WTC11 (cell line): ENCODE data around the gene LINC00237. TPM values are rescaled to one million over a fixed set of nuclear protein-coding genes. Genes with fewer than 3 reads are reported as not detected.

ENCODE experiments used
- ATAC-seq: fragments of 200-7000 bp; cut with Tn5 transposase; 2 replicates; pipeline ENCODE4 v1.10.0; 2021; ENCODE audit warnings: mild to moderate bottlenecking, moderate library complexity
- CTCF ChIA-PET: fragments of 300-600 bp; sonication (Branson Sonifier 250); formaldehyde crosslinking; loops from one replicate; lab custom pipeline; 2021; ENCODE audit warnings: antibody characterized with exemption; lab: Charles Lee
- POLR2A ChIA-PET: fragments of 350-600 bp; sonication (Branson Sonifier 250); formaldehyde crosslinking; loops from one replicate; lab custom pipeline; 2021; ENCODE audit warnings: antibody characterized with exemption; lab: Charles Lee
- DNase-seq: peaks from one replicate; pipeline ENCODE4 v3.0.0; 2021; ENCODE audit warnings: low spot score
- H3K27ac Mint-ChIP-seq: 2 replicates; pipeline ENCODE4 v1.8.0; 2021; ENCODE audit warnings: mixed read lengths
- H3K27me3 Mint-ChIP-seq: 2 replicates; pipeline ENCODE4 v1.8.0; 2021; ENCODE audit warnings: low read depth, mild to moderate bottlenecking, moderate library complexity, mixed read lengths
- H3K36me3 Mint-ChIP-seq: 2 replicates; pipeline ENCODE4 v1.8.0; 2021; ENCODE audit warnings: mixed read lengths
- H3K4me1 Mint-ChIP-seq: 2 replicates; pipeline ENCODE4 v1.8.0; 2022; ENCODE audit warnings: mixed read lengths
- H3K4me3 Mint-ChIP-seq: 2 replicates; pipeline ENCODE4 v1.8.0; 2021; ENCODE audit warnings: mild to moderate bottlenecking, moderate library complexity, mixed read lengths
- H3K9me3 Mint-ChIP-seq: 2 replicates; pipeline ENCODE4 v1.8.0; 2021; ENCODE audit warnings: mixed read lengths
- FOXJ3 ChIP-seq: sonication (generic); formaldehyde crosslinking; IDR thresholded peaks from 2 replicates; pipeline ENCODE4 v1.9.0; 2021; ENCODE audit warnings: missing genetic modification reagents, mild to moderate bottlenecking, borderline replicate concordance
- FOXP1 ChIP-seq: sonication (generic); formaldehyde crosslinking; IDR thresholded peaks from 2 replicates; pipeline ENCODE4 v1.8.0; 2022; ENCODE audit warnings: missing genetic modification reagents, mild to moderate bottlenecking, moderate library complexity, borderline replicate concordance
- NFATC4 ChIP-seq: fragments of 250-450 bp; sonication (Bioruptor Pico); IDR thresholded peaks from 2 replicates; pipeline ENCODE4 v1.9.0; 2021; ENCODE audit warnings: mild to moderate bottlenecking
- NR2C2 ChIP-seq: sonication (generic); formaldehyde crosslinking; IDR thresholded peaks from 2 replicates; pipeline ENCODE4 v1.8.0; 2022; ENCODE audit warnings: mild to moderate bottlenecking, missing genetic modification reagents
- PRRX2 ChIP-seq: fragments of 250-450 bp; sonication (Bioruptor Pico); IDR thresholded peaks from 2 replicates; pipeline ENCODE4 v1.8.0; 2021; ENCODE audit warnings: mild to moderate bottlenecking
- SMAD3 ChIP-seq: sonication (generic); formaldehyde crosslinking; IDR thresholded peaks from 2 replicates; pipeline ENCODE4 v1.8.0; 2022; ENCODE audit warnings: missing genetic modification reagents, mild to moderate bottlenecking, borderline replicate concordance
- SMAD4 ChIP-seq: sonication (generic); formaldehyde crosslinking; IDR thresholded peaks from 2 replicates; pipeline ENCODE4 v1.8.0; 2022; ENCODE audit warnings: mild to moderate bottlenecking, missing genetic modification reagents
- SOX15 ChIP-seq: fragments of 250-450 bp; sonication (Bioruptor Pico); IDR thresholded peaks from 2 replicates; pipeline ENCODE4 v1.9.0; 2021; ENCODE audit warnings: mild to moderate bottlenecking
- TEAD1 ChIP-seq: sonication (generic); formaldehyde crosslinking; IDR thresholded peaks from 2 replicates; pipeline ENCODE4 v1.8.0; 2022; ENCODE audit warnings: mild to moderate bottlenecking, missing genetic modification reagents
- ZNF263 ChIP-seq: sonication (generic); formaldehyde crosslinking; IDR thresholded peaks from 2 replicates; pipeline ENCODE4 v1.8.1; 2022; ENCODE audit warnings: low read depth, mild to moderate bottlenecking, moderate library complexity, missing genetic modification reagents
- total RNA-seq: library from RNA; stranded (reverse); gene quantifications from 3 replicates; pipeline ENCODE4 v1.2.3, GENCODE V29; 2021
- TF ChIP-seq, protein P1 (sequence below): sonication (generic); formaldehyde crosslinking; conservative IDR thresholded peaks from 2 replicates; pipeline ENCODE4 v1.8.1; 2023; ENCODE audit warnings: mild to moderate bottlenecking, low read depth, missing genetic modification reagents, moderate library complexity
- TF ChIP-seq, protein P2 (sequence below): sonication (generic); formaldehyde crosslinking; IDR thresholded peaks from 2 replicates; pipeline ENCODE4 v1.8.1; 2022; ENCODE audit warnings: mild to moderate bottlenecking, moderate library complexity, missing genetic modification reagents
- TF ChIP-seq, protein P3 (sequence below): fragments of 250-450 bp; sonication (Bioruptor Pico); IDR thresholded peaks from 2 replicates; pipeline ENCODE4 v1.9.0; 2021; ENCODE audit warnings: mild to moderate bottlenecking
- TF ChIP-seq, protein P4 (sequence below): fragments of 250-450 bp; sonication (Bioruptor Pico); IDR thresholded peaks from 2 replicates; pipeline ENCODE4 v1.9.0; 2021; ENCODE audit warnings: moderate library complexity, mild to moderate bottlenecking, inconsistent platforms, borderline replicate concordance
- TF ChIP-seq, protein P5 (sequence below): sonication (generic); formaldehyde crosslinking; IDR thresholded peaks from 2 replicates; pipeline ENCODE4 v1.8.0; 2023; ENCODE audit warnings: mild to moderate bottlenecking, missing genetic modification reagents
- TF ChIP-seq, protein P6 (sequence below): fragments of 200-600 bp; IDR thresholded peaks from 2 replicates; pipeline ENCODE4 v1.8.0; 2022; ENCODE audit warnings: antibody characterized with exemption
- TF ChIP-seq, protein P7 (sequence below): sonication (generic); formaldehyde crosslinking; IDR thresholded peaks from 2 replicates; pipeline ENCODE4 v1.8.1; 2022; ENCODE audit warnings: low read depth, missing genetic modification reagents, borderline replicate concordance
- TF ChIP-seq, protein P8 (sequence below): sonication (generic); formaldehyde crosslinking; IDR thresholded peaks from 2 replicates; pipeline ENCODE4 v1.8.1; 2023; ENCODE audit warnings: mild to moderate bottlenecking, missing genetic modification reagents

Gene LINC00237
- total RNA-seq, 1 experiment from 2014 or later: 3.1 TPM

DNA sequence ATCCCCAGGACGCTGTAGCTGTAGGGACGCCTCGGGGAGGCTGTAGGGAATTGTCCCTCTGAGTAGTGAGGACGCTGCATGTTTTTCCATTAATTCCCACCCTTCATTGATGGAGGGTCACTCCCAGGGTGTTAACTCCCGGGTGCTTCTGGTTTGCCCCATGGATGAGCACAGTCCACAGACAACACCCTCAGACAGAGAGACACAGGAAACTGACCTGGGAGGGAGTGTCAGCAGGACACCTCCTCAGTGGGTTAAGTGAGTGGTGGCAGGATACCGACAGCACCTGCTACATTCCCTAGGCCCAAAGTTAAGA lies 53.5 kb downstream of the LINC00237 start (continued):
- TF ChIP-seq, protein P1, sequence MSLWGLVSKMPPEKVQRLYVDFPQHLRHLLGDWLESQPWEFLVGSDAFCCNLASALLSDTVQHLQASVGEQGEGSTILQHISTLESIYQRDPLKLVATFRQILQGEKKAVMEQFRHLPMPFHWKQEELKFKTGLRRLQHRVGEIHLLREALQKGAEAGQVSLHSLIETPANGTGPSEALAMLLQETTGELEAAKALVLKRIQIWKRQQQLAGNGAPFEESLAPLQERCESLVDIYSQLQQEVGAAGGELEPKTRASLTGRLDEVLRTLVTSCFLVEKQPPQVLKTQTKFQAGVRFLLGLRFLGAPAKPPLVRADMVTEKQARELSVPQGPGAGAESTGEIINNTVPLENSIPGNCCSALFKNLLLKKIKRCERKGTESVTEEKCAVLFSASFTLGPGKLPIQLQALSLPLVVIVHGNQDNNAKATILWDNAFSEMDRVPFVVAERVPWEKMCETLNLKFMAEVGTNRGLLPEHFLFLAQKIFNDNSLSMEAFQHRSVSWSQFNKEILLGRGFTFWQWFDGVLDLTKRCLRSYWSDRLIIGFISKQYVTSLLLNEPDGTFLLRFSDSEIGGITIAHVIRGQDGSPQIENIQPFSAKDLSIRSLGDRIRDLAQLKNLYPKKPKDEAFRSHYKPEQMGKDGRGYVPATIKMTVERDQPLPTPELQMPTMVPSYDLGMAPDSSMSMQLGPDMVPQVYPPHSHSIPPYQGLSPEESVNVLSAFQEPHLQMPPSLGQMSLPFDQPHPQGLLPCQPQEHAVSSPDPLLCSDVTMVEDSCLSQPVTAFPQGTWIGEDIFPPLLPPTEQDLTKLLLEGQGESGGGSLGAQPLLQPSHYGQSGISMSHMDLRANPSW (CRISPR knock-in tag): no peak
- TF ChIP-seq PRRX2 (no peak), SMAD3 (CRISPR knock-in tag) (no peak), FOXJ3 (CRISPR knock-in tag) (no peak), ZNF263 (CRISPR knock-in tag) (no peak), NR2C2 (CRISPR knock-in tag) (no peak), NFATC4 (no peak), FOXP1 (CRISPR knock-in tag) (no peak), TEAD1 (no peak)
- TF ChIP-seq, protein P2, sequence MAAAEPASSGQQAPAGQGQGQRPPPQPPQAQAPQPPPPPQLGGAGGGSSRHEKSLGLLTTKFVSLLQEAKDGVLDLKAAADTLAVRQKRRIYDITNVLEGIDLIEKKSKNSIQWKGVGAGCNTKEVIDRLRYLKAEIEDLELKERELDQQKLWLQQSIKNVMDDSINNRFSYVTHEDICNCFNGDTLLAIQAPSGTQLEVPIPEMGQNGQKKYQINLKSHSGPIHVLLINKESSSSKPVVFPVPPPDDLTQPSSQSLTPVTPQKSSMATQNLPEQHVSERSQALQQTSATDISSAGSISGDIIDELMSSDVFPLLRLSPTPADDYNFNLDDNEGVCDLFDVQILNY (CRISPR knock-in tag): no peak
- TF ChIP-seq, protein P3, sequence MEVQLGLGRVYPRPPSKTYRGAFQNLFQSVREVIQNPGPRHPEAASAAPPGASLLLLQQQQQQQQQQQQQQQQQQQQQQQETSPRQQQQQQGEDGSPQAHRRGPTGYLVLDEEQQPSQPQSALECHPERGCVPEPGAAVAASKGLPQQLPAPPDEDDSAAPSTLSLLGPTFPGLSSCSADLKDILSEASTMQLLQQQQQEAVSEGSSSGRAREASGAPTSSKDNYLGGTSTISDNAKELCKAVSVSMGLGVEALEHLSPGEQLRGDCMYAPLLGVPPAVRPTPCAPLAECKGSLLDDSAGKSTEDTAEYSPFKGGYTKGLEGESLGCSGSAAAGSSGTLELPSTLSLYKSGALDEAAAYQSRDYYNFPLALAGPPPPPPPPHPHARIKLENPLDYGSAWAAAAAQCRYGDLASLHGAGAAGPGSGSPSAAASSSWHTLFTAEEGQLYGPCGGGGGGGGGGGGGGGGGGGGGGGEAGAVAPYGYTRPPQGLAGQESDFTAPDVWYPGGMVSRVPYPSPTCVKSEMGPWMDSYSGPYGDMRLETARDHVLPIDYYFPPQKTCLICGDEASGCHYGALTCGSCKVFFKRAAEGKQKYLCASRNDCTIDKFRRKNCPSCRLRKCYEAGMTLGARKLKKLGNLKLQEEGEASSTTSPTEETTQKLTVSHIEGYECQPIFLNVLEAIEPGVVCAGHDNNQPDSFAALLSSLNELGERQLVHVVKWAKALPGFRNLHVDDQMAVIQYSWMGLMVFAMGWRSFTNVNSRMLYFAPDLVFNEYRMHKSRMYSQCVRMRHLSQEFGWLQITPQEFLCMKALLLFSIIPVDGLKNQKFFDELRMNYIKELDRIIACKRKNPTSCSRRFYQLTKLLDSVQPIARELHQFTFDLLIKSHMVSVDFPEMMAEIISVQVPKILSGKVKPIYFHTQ (CRISPR knock-in tag): no peak
- TF ChIP-seq, protein P4, sequence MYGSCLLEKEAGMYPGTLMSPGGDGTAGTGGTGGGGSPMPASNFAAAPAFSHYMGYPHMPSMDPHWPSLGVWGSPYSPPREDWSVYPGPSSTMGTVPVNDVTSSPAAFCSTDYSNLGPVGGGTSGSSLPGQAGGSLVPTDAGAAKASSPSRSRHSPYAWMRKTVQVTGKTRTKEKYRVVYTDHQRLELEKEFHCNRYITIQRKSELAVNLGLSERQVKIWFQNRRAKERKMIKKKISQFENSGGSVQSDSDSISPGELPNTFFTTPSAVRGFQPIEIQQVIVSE: no peak
- TF ChIP-seq, protein P5, sequence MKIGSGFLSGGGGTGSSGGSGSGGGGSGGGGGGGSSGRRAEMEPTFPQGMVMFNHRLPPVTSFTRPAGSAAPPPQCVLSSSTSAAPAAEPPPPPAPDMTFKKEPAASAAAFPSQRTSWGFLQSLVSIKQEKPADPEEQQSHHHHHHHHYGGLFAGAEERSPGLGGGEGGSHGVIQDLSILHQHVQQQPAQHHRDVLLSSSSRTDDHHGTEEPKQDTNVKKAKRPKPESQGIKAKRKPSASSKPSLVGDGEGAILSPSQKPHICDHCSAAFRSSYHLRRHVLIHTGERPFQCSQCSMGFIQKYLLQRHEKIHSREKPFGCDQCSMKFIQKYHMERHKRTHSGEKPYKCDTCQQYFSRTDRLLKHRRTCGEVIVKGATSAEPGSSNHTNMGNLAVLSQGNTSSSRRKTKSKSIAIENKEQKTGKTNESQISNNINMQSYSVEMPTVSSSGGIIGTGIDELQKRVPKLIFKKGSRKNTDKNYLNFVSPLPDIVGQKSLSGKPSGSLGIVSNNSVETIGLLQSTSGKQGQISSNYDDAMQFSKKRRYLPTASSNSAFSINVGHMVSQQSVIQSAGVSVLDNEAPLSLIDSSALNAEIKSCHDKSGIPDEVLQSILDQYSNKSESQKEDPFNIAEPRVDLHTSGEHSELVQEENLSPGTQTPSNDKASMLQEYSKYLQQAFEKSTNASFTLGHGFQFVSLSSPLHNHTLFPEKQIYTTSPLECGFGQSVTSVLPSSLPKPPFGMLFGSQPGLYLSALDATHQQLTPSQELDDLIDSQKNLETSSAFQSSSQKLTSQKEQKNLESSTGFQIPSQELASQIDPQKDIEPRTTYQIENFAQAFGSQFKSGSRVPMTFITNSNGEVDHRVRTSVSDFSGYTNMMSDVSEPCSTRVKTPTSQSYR (CRISPR knock-in tag): no peak
- TF ChIP-seq, all 79 proteins: peak for 0

DNA sequence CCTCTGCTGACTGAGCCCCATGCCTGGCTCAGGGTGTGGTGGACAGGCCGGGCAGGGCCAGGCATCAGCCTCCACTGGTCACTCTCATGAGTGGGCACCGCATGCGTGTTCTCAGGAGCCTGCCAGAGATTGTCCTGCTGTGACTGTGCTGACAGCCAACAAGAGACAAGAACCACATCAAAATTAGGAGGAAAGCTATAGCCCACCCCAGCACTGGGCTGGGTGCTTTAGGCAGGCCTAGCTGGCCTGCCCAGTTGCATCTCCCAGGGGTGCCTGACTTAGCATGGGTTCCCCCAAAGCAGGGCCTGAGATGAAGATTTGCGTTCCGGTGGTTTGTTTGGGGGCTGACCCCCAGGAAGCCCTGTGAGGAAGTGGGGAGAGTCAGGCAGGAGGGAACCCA lies 53.9 kb downstream of the LINC00237 start:
- peak overlapping the region; percentile 66 for H3K27ac Mint-ChIP-seq
- no peak overlapping the region for H3K4me3 Mint-ChIP-seq
- CTCF ChIA-PET: interaction anchor here (0.5 kb wide), 1 partner anchor 24 kb away, joined by 3 read pairs; no protein-coding TSS in a partner anchor
- peaks cover 23% of the 10 kb centered on the region for H3K4me1 Mint-ChIP-seq
- H3K9me3 Mint-ChIP-seq: no peaks in the 10 kb centered on the region
- DNase-seq: no peak
- no peak for ATAC-seq
- H3K27me3 Mint-ChIP-seq: no peaks in the 10 kb centered on the region
- H3K36me3 Mint-ChIP-seq: no peaks in the 10 kb centered on the region
- POLR2A ChIA-PET: no interaction called here
- TF ChIP-seq, protein P6, sequence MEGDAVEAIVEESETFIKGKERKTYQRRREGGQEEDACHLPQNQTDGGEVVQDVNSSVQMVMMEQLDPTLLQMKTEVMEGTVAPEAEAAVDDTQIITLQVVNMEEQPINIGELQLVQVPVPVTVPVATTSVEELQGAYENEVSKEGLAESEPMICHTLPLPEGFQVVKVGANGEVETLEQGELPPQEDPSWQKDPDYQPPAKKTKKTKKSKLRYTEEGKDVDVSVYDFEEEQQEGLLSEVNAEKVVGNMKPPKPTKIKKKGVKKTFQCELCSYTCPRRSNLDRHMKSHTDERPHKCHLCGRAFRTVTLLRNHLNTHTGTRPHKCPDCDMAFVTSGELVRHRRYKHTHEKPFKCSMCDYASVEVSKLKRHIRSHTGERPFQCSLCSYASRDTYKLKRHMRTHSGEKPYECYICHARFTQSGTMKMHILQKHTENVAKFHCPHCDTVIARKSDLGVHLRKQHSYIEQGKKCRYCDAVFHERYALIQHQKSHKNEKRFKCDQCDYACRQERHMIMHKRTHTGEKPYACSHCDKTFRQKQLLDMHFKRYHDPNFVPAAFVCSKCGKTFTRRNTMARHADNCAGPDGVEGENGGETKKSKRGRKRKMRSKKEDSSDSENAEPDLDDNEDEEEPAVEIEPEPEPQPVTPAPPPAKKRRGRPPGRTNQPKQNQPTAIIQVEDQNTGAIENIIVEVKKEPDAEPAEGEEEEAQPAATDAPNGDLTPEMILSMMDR: no peak
- TF ChIP-seq, protein P7, sequence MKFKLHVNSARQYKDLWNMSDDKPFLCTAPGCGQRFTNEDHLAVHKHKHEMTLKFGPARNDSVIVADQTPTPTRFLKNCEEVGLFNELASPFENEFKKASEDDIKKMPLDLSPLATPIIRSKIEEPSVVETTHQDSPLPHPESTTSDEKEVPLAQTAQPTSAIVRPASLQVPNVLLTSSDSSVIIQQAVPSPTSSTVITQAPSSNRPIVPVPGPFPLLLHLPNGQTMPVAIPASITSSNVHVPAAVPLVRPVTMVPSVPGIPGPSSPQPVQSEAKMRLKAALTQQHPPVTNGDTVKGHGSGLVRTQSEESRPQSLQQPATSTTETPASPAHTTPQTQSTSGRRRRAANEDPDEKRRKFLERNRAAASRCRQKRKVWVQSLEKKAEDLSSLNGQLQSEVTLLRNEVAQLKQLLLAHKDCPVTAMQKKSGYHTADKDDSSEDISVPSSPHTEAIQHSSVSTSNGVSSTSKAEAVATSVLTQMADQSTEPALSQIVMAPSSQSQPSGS: no peak
- no peak for TF ChIP-seq ZNF263 (CRISPR knock-in tag)
- no peak for TF ChIP-seq SOX15 (CRISPR knock-in tag)
- no peak for TF ChIP-seq SMAD4
- TF ChIP-seq, protein P5 (CRISPR knock-in tag): no peak
- TF ChIP-seq, protein P8, sequence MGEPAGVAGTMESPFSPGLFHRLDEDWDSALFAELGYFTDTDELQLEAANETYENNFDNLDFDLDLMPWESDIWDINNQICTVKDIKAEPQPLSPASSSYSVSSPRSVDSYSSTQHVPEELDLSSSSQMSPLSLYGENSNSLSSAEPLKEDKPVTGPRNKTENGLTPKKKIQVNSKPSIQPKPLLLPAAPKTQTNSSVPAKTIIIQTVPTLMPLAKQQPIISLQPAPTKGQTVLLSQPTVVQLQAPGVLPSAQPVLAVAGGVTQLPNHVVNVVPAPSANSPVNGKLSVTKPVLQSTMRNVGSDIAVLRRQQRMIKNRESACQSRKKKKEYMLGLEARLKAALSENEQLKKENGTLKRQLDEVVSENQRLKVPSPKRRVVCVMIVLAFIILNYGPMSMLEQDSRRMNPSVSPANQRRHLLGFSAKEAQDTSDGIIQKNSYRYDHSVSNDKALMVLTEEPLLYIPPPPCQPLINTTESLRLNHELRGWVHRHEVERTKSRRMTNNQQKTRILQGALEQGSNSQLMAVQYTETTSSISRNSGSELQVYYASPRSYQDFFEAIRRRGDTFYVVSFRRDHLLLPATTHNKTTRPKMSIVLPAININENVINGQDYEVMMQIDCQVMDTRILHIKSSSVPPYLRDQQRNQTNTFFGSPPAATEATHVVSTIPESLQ (CRISPR knock-in tag): no peak
- TF ChIP-seq SMAD3 (CRISPR knock-in tag): no peak
- no peak for TF ChIP-seq PRRX2
